CD4-positive, alpha-beta T cell (primary cell): ENCODE results near the gene PHKB. TPM values are rescaled to one million over a fixed set of nuclear protein-coding genes. Genes with fewer than 3 reads are reported as not detected.

ENCODE experiments used
- ATAC-seq: fragments of 200-7000 bp; cut with Tn5 transposase; one replicate; pipeline ENCODE4 v1.10.0; 2022; ENCODE audit warnings: mild to moderate bottlenecking; ENCODE audit not compliant: poor library complexity
- CTCF ChIA-PET: fragments of 350-600 bp; sonication (Branson Sonifier 250); formaldehyde crosslinking; loops from one replicate; lab custom pipeline; 2021; ENCODE audit warnings: antibody characterized with exemption, inconsistent platforms; lab: Charles Lee
- POLR2A ChIA-PET: fragments of 350-600 bp; sonication (Branson Sonifier 250); formaldehyde crosslinking; loops from one replicate; lab custom pipeline; 2021; ENCODE audit warnings: antibody characterized with exemption, inconsistent platforms; lab: Charles Lee
- DNase-seq, 14 experiments: peaks; one replicate each; pipeline ENCODE4 v3.0.0-alpha.2; 2013 to 2020; ENCODE audit warnings: mixed read lengths in 2 of 14
- H3K27ac ChIP-seq, 2 donors: one replicate each; pipeline versions ENCODE4 v1.5.1 to v1.7.0; 2013; ENCODE audit warnings: low read length in 2 of 2, low read depth in 1 of 2, mild to moderate bottlenecking in 1 of 2
- H3K27me3 ChIP-seq, 2 experiments: 1 replicate in 1 of 2; 2 replicates in 1 of 2; pipeline versions ENCODE4 v1.6.1 to v1.7.0; 2013; ENCODE audit warnings: low read length in 2 of 2, control low read depth in 1 of 2, mild to moderate bottlenecking in 1 of 2, moderate library complexity in 1 of 2; ENCODE audit not compliant: insufficient read depth in 2 of 2, control insufficient read depth in 1 of 2
- H3K36me3 ChIP-seq: one replicate; pipeline ENCODE4 v1.6.1; 2013; ENCODE audit warnings: low read length, control low read depth; ENCODE audit not compliant: insufficient read depth
- H3K4me1 ChIP-seq: one replicate; pipeline ENCODE4 v1.6.1; 2013; ENCODE audit warnings: low read length, control low read depth; ENCODE audit not compliant: insufficient read depth
- H3K4me3 ChIP-seq: one replicate; pipeline ENCODE4 v1.5.1; 2013; ENCODE audit warnings: mild to moderate bottlenecking, low read length, moderate library complexity
- H3K9me3 ChIP-seq, 2 experiments: 1 replicate in 1 of 2; 2 replicates in 1 of 2; pipeline versions ENCODE4 v1.6.1 to v1.7.0; 2013; ENCODE audit warnings: low read length in 2 of 2, mild to moderate bottlenecking in 2 of 2, control low read depth in 1 of 2, moderate library complexity in 1 of 2; ENCODE audit not compliant: control insufficient read depth in 1 of 2, insufficient read depth in 1 of 2
- H3K27ac Mint-ChIP-seq: one replicate; pipeline ENCODE4 v1.8.0; 2020; ENCODE audit warnings: mixed read lengths
- H3K27me3 Mint-ChIP-seq: one replicate; pipeline ENCODE4 v1.8.0; 2021; ENCODE audit warnings: mixed read lengths
- H3K36me3 Mint-ChIP-seq: one replicate; pipeline ENCODE4 v1.8.0; 2021; ENCODE audit warnings: low read depth, mixed read lengths
- H3K4me1 Mint-ChIP-seq: one replicate; pipeline ENCODE4 v1.8.0; 2021; ENCODE audit warnings: low read depth, mixed read lengths
- H3K4me3 Mint-ChIP-seq: one replicate; pipeline ENCODE4 v1.8.0; 2020; ENCODE audit warnings: mild to moderate bottlenecking, mixed read lengths
- H3K9me3 Mint-ChIP-seq: one replicate; pipeline ENCODE4 v1.8.0; 2020; ENCODE audit warnings: mixed read lengths
- CTCF ChIP-seq: fragments of 200-600 bp; IDR thresholded peaks from one replicate; pipeline ENCODE4 v1.8.0; 2022; ENCODE audit warnings: antibody characterized with exemption, mild to moderate bottlenecking
- intact Hi-C, 2 experiments: fragments of 100-400 bp; cut with DNase I in 1 of 2; cut with micrococcal nuclease in 1 of 2; formaldehyde crosslinking; loops; one replicate each; pipeline versions ENCODE4 v1.15.1 to v1.9.0; 2023 to 2025; cut with DNase I, micrococcal nuclease
- total RNA-seq, 174 experiments: library from RNA in 2 of 174; stranded (reverse) in 2 of 174; gene quantifications; one replicate each; pipeline ENCODE4 v1.2.3 and lab custom pipeline; 2021 to 2026

Gene PHKB
- total RNA-seq, 2 experiments from 2014 or later, result 28.8 to 31.3 TPM

- H3K27ac Mint-ChIP-seq, result no peak overlapping the region
- intact Hi-C loops, result no loop called here
- no peak for DNase-seq
- H3K4me1 Mint-ChIP-seq, result no peaks in the 10 kb centered on the region
- H3K4me3 Mint-ChIP-seq, result no peak overlapping the region
- no peaks in the 10 kb centered on the region for H3K36me3 ChIP-seq
- TF ChIP-seq CTCF, result no peak
- no peaks in the 10 kb centered on the region for H3K27me3 ChIP-seq
- no peak overlapping the region for H3K4me3 ChIP-seq
- POLR2A ChIA-PET, result no interaction called here
- no peaks in the 10 kb centered on the region for H3K9me3 ChIP-seq
- no peak for ATAC-seq
- no peak overlapping the region for H3K27ac ChIP-seq
- peaks cover 6% of the 10 kb centered on the region for H3K27me3 Mint-ChIP-seq
- CTCF ChIA-PET, result no interaction called here
- H3K36me3 Mint-ChIP-seq, result no peaks in the 10 kb centered on the region
- H3K4me1 ChIP-seq, result no peaks in the 10 kb centered on the region
- no peaks in the 10 kb centered on the region for H3K9me3 Mint-ChIP-seq
Measured at GRCh38 chr16:47721006-47721637, 260.0 kb downstream of the PHKB start.

DNA sequence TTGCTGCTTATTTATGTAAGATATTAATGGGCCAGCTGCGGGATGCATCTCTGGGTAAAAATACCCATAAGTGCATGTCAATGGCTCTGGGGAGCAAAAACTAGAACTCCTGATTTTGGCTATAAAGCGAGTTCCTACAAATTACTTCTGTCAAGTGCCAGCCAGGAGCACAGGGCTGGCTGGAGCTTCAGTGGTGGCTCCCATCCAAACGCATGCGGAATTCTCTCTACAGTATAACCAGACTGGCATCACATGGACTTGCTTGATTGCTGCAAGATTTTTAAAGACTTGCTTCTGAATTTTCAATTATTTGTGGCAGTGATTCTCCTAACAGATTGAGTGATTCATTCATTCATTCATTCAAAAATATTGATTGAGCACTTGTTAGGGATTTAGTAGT, 260.9 kb downstream of the PHKB start:
- no peaks in the 10 kb centered on the region for H3K27me3 ChIP-seq
- ChIA-PET POLR2A (no interaction called here), CTCF (no interaction called here)
- Mint-ChIP-seq H3K4me3 (no peak overlapping the region), H3K27me3 (no peaks in the 10 kb centered on the region), H3K27ac (no peak overlapping the region), H3K4me1 (no peaks in the 10 kb centered on the region), H3K36me3 (no peaks in the 10 kb centered on the region), H3K9me3 (no peaks in the 10 kb centered on the region)
- H3K4me1 ChIP-seq, result no peaks in the 10 kb centered on the region
- intact Hi-C loops, result no loop called here
- no peaks in the 10 kb centered on the region for H3K36me3 ChIP-seq
- no peak overlapping the region for H3K27ac ChIP-seq
- DNase-seq (no peak), ATAC-seq (no peak)
- no peak for TF ChIP-seq CTCF
- no peak overlapping the region for H3K4me3 ChIP-seq
- no peaks in the 10 kb centered on the region for H3K9me3 ChIP-seq

DNA sequence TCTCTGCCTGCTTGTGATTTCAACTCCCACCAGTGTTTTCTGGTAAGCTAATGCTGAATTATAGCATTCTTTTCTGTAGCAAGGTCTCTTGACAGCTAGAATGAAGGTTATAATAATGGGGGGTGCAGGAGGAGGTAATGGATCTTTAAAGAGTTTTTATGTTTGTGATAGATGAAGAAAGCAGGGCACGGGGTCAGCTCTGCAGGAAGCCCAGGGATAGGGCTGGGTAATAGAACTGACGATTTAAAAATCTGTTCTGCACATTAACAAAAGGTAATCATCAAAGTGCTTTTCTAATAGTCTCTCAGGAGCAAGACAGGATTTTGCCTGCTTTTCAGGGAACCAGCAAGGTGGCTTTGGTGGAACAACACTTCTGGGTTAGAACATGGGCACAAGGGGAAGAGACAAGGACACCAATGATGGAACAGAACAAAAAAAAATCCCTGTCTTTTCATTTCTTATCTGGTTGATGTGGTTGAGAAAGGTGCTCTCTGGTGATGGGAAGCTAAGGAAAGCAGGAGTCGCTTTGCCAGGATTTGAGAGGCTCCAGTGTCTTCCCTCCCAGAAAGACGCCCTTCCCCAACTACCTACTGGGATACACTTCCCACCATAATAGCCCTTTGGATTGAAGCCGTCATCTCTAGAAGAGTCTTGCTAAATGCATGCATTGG, 263.1 kb downstream of the PHKB start:
- Histone ChIP-seq H3K9me3 (no peaks in the 10 kb centered on the region), H3K4me1 (no peaks in the 10 kb centered on the region), H3K27me3 (no peaks in the 10 kb centered on the region), H3K27ac (no peak overlapping the region), H3K4me3 (no peak overlapping the region), H3K36me3 (no peaks in the 10 kb centered on the region)
- no peaks in the 10 kb centered on the region for H3K36me3 Mint-ChIP-seq
- no peak for DNase-seq
- ChIA-PET POLR2A (no interaction called here), CTCF (no interaction called here)
- no peak overlapping the region for H3K4me3 Mint-ChIP-seq
- no peak overlapping the region for H3K27ac Mint-ChIP-seq
- no peaks in the 10 kb centered on the region for H3K4me1 Mint-ChIP-seq
- no peak for ATAC-seq
- TF ChIP-seq CTCF, result no peak
- no peaks in the 10 kb centered on the region for H3K27me3 Mint-ChIP-seq
- no peaks in the 10 kb centered on the region for H3K9me3 Mint-ChIP-seq
- intact Hi-C loops, result no loop called here
